HG03565 (cell line): Measurements from ENCODE around the gene ING3.

Experiments
- ATAC-seq: cut with Tn5 transposase; IDR thresholded peaks from one replicate; pipeline ENCODE4 v1.9.1; 2021; ENCODE audit warnings: mild to moderate bottlenecking, moderate library complexity; ENCODE audit not compliant: unreplicated experiment

Gene ING3

DNA sequence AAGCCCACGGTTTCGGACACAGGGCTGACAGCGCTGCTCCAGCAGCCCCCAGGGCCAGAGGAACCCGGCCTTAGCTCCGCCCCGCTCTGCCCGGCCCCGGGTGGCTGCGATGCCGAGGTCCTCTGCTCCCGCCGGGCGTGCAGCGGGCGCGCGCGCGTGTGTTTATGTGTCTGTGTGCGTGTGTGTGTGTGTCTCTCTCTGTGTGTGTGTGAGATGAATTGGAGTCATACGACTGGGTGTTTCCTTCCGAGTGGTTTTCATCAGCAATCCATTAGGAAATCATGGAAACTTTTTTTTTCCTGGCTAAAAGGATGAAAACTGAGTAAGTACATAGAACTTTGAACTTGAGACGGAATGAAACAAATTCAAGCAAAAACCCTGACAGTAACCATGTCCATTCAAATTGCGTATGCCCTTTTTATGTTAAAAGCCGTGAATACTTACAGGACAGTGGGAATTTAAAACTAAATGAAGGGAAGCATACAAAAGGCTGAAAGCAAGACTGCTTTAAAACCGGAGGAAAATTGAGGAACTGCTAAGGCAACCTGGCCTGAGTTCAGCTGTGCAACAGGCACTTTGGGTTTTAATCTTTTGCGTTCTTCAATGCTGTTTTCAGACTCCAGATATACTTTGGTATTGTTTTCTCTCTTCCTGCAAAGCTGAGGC lies 38.1 kb downstream of the ING3 start, which contains the start of gene CPED1:
Gene CPED1, plus strand, starts transcription at position 121 of the 666 bp plus-strand sequence. CDS start 911 bp downstream, outside the sequence.
- peak; percentile 32 for ATAC-seq

DNA sequence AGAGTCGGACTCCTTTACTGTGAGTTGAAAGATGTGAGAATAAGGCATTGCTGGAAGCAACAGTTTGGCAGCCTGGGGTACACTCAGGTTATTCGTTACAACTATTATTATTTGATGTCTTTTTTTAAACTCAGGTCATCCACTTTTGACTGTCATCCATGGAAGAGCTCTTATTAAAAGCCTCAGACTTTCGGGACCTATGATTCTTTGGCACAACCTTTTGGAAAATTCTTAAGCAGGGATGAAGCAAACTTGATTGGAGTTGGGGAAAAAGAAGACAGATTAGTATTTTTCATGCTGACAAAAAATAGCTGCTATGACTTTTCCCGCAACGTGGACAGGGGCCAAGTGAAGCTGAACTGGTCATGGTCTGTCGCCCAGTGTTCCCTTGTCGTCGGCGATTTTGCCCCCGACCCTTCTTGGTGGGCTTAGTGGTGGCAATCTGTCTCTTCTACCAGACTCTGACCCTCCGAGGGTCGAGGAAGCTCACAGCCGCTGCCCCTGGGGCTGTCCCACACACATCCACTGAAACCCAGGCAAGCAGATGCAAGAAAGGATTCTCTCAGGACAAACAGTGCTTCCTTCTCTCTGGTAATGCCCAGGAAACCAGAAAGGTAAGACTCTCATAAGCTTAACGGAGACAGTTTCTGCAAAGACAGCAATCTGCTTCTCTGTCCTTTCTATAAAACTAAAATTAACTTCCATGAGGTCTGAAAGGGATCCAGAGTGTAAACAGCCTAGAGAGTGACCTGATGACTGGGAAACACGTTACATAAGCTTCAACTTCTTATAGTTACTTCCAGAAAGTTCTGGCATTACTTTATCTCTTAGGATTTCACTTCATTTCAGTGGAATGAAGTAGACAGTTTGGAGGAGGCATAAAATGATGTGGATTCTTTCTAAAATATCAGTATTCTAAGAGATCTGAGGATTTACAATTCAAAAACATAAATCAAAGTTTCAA lies 39.0 kb downstream of the ING3 start:
- no peak for ATAC-seq

DNA sequence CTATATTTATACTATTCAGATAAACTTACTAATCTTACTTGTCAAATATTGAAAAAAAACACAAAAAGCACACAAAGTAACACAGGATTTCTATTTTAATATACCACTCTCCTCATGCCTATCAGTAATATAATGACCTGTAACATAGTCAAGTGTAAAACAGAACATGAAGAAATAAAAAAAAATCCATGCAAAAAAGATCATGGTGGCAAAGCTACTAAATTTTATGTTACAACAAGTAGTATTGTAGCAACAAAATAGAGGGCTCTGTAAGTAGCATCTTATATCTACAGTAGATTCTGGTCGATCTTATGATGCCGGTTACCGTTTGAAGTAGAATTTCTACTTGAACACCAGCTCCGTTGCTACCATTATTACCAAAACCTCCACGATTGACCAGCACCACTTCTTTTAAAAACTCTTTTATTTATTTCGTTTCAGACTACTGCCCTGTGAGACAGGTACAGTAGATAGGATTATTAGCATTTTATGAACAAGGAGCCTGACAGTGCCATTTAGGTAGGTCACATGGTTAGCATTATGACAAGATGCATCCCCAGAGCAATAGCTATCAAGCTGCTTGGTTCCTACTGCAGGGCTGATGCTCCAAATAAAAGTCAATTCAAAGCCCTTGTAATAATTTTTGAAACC lies 40.0 kb downstream of the ING3 start:
- ATAC-seq: no peak

- ATAC-seq: no peak
Observed at GRCh38 chr7:120991161-120991560, 40.6 kb downstream of the ING3 start.

DNA sequence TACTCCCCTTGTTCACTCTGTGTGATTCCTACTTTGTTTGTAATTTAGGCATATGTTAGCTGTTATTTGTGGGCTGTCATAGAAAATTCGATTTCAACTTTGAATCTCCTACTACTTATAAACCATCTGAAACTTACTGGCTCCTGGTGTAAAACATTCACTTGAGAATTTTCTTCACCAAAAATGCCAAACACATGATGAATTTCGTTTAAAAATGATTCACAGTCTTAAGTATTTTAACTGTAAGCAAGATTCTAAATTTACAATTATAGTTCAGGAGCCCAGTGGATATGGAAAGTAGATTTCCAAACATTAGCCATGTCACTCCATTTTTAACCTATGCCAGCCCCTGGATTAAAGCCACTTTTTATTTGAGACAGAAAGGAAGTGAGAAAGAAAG lies 41.0 kb downstream of the ING3 start:
- ATAC-seq: no peak

DNA sequence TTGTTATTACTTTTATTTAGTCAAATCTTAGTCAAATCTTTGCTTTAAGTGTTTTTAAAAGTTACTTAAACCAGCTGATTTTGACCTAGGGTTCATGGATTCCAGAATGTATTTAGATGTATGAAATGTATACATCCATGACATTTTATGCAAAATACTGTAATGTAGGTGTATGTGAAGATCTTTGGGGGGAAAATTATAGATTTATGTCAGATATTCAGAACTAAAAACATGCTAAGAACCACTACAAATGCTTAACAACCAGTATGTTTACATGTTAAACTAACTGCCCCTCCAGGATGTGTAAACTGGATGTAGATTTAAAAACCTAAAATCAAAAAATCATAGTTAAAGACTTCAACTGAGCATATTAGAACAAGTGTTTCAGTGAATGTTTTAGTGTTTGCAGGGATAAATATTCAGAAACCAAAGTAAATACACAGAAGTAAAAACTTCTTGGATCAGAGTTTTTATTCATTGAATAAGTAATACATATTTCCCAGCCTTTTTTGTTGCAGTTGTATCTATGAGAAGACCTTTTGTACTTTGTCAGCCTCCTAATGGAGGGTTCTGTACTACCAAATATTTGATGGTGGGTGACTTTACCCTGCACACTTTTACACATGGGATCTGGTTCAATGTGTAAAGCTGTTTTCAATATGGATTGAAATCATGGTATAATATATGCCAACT lies 41.8 kb downstream of the ING3 start:
- no peak for ATAC-seq

- ATAC-seq: no peak
Observed at GRCh38 chr7:120992965-120993494, 42.5 kb downstream of the ING3 start.

- no peak for ATAC-seq
Observed at GRCh38 chr7:120993553-120994191, 43.1 kb downstream of the ING3 start.

- ATAC-seq: no peak
Observed at GRCh38 chr7:120994512-120995410, 44.2 kb downstream of the ING3 start.

GRCh38 chr7:120995654-120996053 lies 45.1 kb downstream of the ING3 start:
- ATAC-seq: no peak

- peak; percentile 46 for ATAC-seq
Observed at GRCh38 chr7:120996333-120996987, 45.9 kb downstream of the ING3 start.

GRCh38 chr7:120996988-120997345 lies 46.4 kb downstream of the ING3 start:
- ATAC-seq: no peak

- ATAC-seq: no peak
Observed at GRCh38 chr7:120997882-120998474, 47.4 kb downstream of the ING3 start.

GRCh38 chr7:120998520-120998919 lies 47.9 kb downstream of the ING3 start:
- ATAC-seq: no peak

DNA sequence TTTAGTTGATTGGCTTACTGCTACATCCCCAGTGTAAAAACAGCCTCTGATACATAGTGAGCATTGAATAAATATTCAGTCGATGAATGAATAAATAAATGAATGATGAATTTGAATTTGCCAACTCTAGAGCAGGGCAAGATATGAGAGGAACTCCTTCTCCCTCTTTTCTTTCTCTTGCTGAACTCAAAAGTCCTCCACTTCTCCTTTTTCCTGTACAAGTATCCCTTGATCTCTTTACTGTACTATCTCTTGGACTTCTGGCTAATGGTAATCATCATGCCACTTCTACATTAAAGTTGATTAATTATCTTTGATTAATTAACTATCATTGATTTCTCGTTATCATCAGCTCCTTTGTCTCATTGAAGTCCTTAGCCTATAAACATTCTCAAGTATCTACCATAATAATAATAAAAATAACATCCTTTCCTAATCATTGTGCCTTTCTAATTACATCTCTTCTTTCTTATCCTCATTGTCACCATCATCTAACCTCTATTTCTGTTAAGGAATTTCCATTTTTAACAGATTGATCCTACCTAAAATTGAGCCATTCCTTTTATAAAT lies 48.5 kb downstream of the ING3 start:
- ATAC-seq: no peak

GRCh38 chr7:121000081-121000983 lies 49.8 kb downstream of the ING3 start:
- no peak for ATAC-seq
